ENCODE measurements around the gene CUZD1.

The CUZD1 gene

DNA sequence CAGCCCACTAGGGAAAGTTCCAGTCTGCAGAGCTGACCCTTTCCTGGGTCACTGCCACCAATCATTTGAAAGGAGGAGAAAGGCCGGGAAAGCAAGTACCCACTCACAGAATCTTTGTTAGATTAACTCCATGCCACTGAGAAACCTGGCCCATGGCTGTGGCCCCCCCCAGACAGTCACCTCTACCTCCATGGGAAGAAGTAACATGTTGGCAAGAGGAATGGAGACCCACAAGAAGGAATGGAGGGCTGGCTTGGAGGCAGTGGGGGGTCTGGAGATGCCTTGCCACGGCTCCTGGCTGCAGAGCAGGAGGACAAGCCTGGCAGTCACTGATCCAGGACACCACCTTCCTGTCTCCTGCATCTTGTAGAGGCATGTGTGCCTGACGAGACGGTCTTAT, 32.9 kb downstream of the CUZD1 start:
- H3K4me3 ChIP-seq (ENCODE audit: low read length): no peak overlapping the region
- DNase-seq (ENCODE audit: low read depth): no peak
- TF ChIP-seq, protein P1, sequence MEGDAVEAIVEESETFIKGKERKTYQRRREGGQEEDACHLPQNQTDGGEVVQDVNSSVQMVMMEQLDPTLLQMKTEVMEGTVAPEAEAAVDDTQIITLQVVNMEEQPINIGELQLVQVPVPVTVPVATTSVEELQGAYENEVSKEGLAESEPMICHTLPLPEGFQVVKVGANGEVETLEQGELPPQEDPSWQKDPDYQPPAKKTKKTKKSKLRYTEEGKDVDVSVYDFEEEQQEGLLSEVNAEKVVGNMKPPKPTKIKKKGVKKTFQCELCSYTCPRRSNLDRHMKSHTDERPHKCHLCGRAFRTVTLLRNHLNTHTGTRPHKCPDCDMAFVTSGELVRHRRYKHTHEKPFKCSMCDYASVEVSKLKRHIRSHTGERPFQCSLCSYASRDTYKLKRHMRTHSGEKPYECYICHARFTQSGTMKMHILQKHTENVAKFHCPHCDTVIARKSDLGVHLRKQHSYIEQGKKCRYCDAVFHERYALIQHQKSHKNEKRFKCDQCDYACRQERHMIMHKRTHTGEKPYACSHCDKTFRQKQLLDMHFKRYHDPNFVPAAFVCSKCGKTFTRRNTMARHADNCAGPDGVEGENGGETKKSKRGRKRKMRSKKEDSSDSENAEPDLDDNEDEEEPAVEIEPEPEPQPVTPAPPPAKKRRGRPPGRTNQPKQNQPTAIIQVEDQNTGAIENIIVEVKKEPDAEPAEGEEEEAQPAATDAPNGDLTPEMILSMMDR (conservative IDR thresholded peaks at IDR 0.05; ENCODE audit: low read depth, low read length): no peak

DNA sequence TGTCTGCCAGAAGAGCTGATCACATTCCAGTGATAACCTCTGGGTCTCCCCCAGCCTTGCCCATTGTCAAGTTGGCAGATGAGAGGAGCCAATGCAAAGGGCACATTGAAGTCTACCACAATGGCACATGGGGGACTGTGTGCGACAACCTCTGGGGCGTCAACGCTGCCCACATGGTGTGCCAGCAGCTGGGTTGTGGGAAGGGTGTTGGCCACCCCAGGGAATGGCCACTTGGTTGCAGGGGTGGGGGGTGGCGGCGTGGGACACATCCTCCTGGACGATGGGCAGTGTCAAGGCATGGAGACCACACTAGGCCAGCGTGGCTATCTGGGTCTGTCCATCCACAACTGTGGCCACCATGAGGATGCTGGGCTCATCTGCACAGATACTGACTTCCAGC, 43.4 kb downstream of the CUZD1 start:
- DNase-seq (ENCODE audit: low read depth): no peak
- no peak overlapping the region for H3K4me3 ChIP-seq (ENCODE audit: low read length)
- TF ChIP-seq, protein P1 (conservative IDR thresholded peaks at IDR 0.05; ENCODE audit: low read depth, low read length): no peak

DNA sequence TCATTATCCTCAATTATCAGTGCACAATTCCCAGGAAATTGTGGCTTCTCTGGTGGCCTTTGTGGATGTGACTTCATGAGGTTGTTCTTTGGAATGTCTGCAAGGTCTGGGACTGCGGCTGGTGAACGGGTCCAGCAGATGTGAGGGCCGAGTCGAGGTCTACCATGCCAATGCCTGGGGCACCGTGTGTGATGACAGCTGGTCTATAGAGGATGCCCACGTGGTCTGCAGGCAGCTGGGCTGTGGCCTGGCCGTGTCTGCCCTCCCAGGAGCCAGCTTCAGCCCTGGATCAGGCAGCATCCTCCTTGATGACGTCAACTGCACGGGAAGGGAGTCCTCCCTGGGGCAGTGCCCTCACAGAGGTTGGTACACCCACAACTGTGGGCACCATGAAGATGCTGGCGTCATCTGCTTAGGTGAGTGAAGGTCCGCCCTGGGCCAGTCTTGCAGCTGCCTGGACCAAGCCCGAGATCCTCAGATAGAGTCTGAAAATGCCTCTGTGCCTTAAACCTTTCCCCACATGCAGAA, 46.9 kb downstream of the CUZD1 start:
- no peak for DNase-seq (ENCODE audit: low read depth)
- H3K4me3 ChIP-seq (ENCODE audit: low read length): no peak overlapping the region
- TF ChIP-seq, protein P1 (conservative IDR thresholded peaks at IDR 0.05; ENCODE audit: low read depth, low read length): no peak

GRCh38 chr10:122796796-122797195, 48.9 kb downstream of the CUZD1 start:
- no peak overlapping the region for H3K4me3 ChIP-seq (ENCODE audit: low read length)
- TF ChIP-seq, protein P1 (conservative IDR thresholded peaks at IDR 0.05; ENCODE audit: low read depth, low read length): no peak
- DNase-seq (ENCODE audit: low read depth): no peak

GRCh38 chr10:122795924-122796323, 49.7 kb downstream of the CUZD1 start:
- no peak overlapping the region for H3K4me3 ChIP-seq (ENCODE audit: low read length)
- TF ChIP-seq, protein P1 (conservative IDR thresholded peaks at IDR 0.05; ENCODE audit: low read depth, low read length): no peak

GRCh38 chr10:122786269-122786668, 59.4 kb downstream of the CUZD1 start:
- peak; percentile 6 for DNase-seq (ENCODE audit: low read depth)
- TF ChIP-seq, protein P1 (conservative IDR thresholded peaks at IDR 0.05; ENCODE audit: low read depth, low read length): no peak

More at GRCh38 chr10:122795924-122796323, 49.7 kb downstream of the CUZD1 start:
- DNase-seq (ENCODE audit: low read depth): no peak

DNA sequence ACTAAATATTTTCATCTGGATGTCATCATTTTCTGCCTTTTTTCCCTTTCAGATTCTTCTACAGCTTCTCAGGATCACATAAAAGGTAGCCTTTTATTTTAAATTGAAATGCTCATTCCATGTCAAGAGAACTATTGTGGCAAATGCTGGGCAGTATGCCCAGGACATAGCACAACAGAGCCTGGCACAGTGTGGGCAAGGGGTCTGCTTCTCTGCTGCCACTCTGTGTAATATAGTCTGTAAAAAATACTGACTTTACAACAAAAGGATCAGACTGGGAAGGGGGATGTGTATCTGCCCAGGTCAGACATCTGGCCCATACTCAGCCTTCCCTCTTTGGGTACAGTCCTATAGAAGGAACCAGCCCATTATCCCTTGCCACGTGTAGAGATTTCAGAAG, 62.7 kb downstream of the CUZD1 start:
- TF ChIP-seq, protein P1 (conservative IDR thresholded peaks at IDR 0.05; ENCODE audit: low read depth, low read length): no peak
- no peak overlapping the region for H3K4me3 ChIP-seq (ENCODE audit: low read length)

More at GRCh38 chr10:122786269-122786668, 59.4 kb downstream of the CUZD1 start:
- H3K4me3 ChIP-seq (ENCODE audit: low read length): no peak overlapping the region

More for the DNA sequence above, 62.7 kb downstream of the CUZD1 start:
- DNase-seq (ENCODE audit: low read depth): no peak

All from retinal pigment epithelial cell (primary cell).